SK-N-SH treated with all-trans-retinoic acid at 6 μM for 48 hours (cell line): ENCODE results near the gene KRT76.

Experiments
- BACH2 ChIP-seq: fragments of 250-450 bp; sonication (Bioruptor Pico); IDR thresholded peaks from 2 replicates; pipeline ENCODE4 v1.9.0; 2021; ENCODE audit warnings: mild to moderate bottlenecking, borderline replicate concordance
- CSDC2 ChIP-seq: fragments of 250-450 bp; sonication (Bioruptor Pico); IDR thresholded peaks from 2 replicates; pipeline ENCODE4 v1.5.0; 2020; ENCODE audit warnings: mild to moderate bottlenecking, moderate library complexity
- ESRRG ChIP-seq: fragments of 250-450 bp; sonication (Bioruptor Pico); IDR thresholded peaks from 2 replicates; pipeline ENCODE4 v1.6.1; 2021; ENCODE audit warnings: mild to moderate bottlenecking
- PATZ1 ChIP-seq: fragments of 250-450 bp; sonication (Bioruptor Pico); IDR thresholded peaks from 2 replicates; pipeline ENCODE4 v1.8.0; 2020; ENCODE audit warnings: mild to moderate bottlenecking, moderate library complexity, borderline replicate concordance
- ZFP3 ChIP-seq: fragments of 250-450 bp; sonication (Bioruptor Pico); IDR thresholded peaks from 2 replicates; pipeline ENCODE4 v1.5.0; 2020; ENCODE audit warnings: mild to moderate bottlenecking, moderate library complexity
- ZFP30 ChIP-seq: fragments of 450-650 bp; formaldehyde crosslinking; IDR thresholded peaks from 2 replicates; pipeline ENCODE4 v1.5.0; 2022; ENCODE audit warnings: mild to moderate bottlenecking, moderate library complexity
- ZNF565 ChIP-seq: fragments of 450-650 bp; formaldehyde crosslinking; conservative IDR thresholded peaks from 2 replicates; pipeline ENCODE4 v1.5.0; 2020; ENCODE audit warnings: low read depth, mild to moderate bottlenecking, moderate library complexity
- ZNF8 ChIP-seq: fragments of 450-650 bp; formaldehyde crosslinking; IDR thresholded peaks from 2 replicates; pipeline ENCODE4 v1.5.0; 2020; ENCODE audit warnings: mild to moderate bottlenecking, moderate library complexity
- TF ChIP-seq, protein P1 (sequence below): fragments of 250-450 bp; sonication (Bioruptor Pico); IDR thresholded peaks from 2 replicates; pipeline ENCODE4 v1.5.1; 2021; ENCODE audit warnings: mild to moderate bottlenecking, moderate library complexity

- TF ChIP-seq ZFP3 (CRISPR knock-in tag) = no peak
- no peak for TF ChIP-seq PATZ1
- no peak for TF ChIP-seq ESRRG (CRISPR knock-in tag)
- no peak for TF ChIP-seq BACH2 (CRISPR knock-in tag)
- TF ChIP-seq CSDC2 (CRISPR knock-in tag) = no peak
- no peak for TF ChIP-seq ZFP30 (CRISPR knock-in tag)
- TF ChIP-seq ZNF8 = no peak
- TF ChIP-seq ZNF565 (CRISPR knock-in tag) = no peak
- TF ChIP-seq, protein P1, sequence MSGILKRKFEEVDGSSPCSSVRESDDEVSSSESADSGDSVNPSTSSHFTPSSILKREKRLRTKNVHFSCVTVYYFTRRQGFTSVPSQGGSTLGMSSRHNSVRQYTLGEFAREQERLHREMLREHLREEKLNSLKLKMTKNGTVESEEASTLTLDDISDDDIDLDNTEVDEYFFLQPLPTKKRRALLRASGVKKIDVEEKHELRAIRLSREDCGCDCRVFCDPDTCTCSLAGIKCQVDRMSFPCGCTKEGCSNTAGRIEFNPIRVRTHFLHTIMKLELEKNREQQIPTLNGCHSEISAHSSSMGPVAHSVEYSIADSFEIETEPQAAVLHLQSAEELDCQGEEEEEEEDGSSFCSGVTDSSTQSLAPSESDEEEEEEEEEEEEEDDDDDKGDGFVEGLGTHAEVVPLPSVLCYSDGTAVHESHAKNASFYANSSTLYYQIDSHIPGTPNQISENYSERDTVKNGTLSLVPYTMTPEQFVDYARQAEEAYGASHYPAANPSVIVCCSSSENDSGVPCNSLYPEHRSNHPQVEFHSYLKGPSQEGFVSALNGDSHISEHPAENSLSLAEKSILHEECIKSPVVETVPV (CRISPR knock-in tag) = no peak
Measured at GRCh38 chr12:52751795-52752194, 25.4 kb downstream of the KRT76 start.
